Measurements from ENCODE around the gene SLCO4C1. TPM values are rescaled to one million over a fixed set of nuclear protein-coding genes. Genes with fewer than 3 reads are reported as not detected.

Gene SLCO4C1
- total and polyA plus RNA-seq, 9 of the 15 experiments (the other 6 are each of a cell fraction or from before 2014, with no cell fraction given), result 0.04 to 1.1 (median 0.13) TPM; not detected in 1

DNA sequence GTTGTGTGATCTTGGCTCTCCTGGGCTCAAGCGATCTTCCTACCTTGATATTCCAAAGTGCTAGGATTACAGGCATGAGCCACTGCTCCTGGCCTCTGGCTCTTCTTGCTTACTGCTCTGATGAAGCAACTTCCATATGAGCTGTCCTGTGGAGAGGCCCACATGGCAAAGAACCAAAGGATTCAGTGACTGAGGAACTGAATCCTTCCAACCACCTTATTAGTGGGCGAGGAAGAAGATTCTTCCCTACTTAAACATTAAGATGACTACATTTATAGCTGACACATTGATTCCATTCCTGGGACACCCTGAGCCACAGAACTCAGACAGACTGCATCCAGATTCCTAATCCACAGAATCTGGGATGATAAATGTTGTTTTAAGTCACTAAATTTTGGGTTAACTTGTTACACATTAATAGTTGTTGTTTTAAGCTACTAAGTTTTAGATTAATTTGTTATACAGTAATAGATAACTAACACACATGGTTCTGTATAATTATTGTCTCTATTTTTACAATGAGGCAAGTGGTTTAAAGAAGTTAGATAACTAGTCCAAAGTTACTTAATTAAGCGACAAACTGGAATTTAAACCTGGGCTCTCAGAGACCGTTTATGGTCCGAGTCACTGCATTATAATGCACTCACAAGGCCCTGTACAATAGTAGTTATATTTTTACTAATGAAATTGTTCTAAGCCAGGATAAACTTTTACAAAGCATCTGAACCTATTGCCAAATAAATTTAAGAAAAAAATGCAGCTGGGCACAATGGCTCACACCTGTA is 16.7 kb upstream of the SLCO4C1 start:
- Histone ChIP-seq H3K4me3 (no peak overlapping the region), H4K20me1 (replicated peaks; ENCODE audit: control insufficient read depth, insufficient read depth, low read length) (no peaks in the 10 kb centered on the region), H3K36me3 (ENCODE audit: control insufficient read depth, insufficient read depth, low read length) (no peaks in the 10 kb centered on the region), H3K79me2 (ENCODE audit: control insufficient read depth, insufficient read depth, low read length) (no peaks in the 10 kb centered on the region), H3K9me3 (replicated peaks; ENCODE audit: control insufficient read depth, insufficient read depth, low read depth, low read length) (no peaks in the 10 kb centered on the region), H3K9ac (ENCODE audit: insufficient read depth in 1 of 2, low read depth in 2 of 2, low read length in 2 of 2) (no peak overlapping the region), H3K27ac (ENCODE audit: extremely low read depth, low read depth, low read length) (no peak overlapping the region), H3K4me1 (replicated peaks in 1 of 2; ENCODE audit: control insufficient read depth in 2 of 2, insufficient read depth in 2 of 2, low read length in 2 of 2) (no peaks in the 10 kb centered on the region), H3K27me3 (ENCODE audit: control insufficient read depth in 2 of 2, insufficient read depth in 2 of 2, low read length in 2 of 2) (no peaks in the 10 kb centered on the region), H2AFZ (ENCODE audit: low read depth, low read length) (no peak overlapping the region), H3K4me2 (ENCODE audit: insufficient read depth, low read length) (no peak overlapping the region), H3K9me1 (ENCODE audit: control insufficient read depth, insufficient read depth, low read length) (no peaks in the 10 kb centered on the region)
- FAIRE-seq, result no peak
- BruUV-seq (replicated peaks), result no TSS peak
- in situ Hi-C loops (cut with MboI) (no loop called here), intact Hi-C loops (cut with micrococcal nuclease) (no loop called here)
- ATAC-seq, result no peak
- no peak for TF ChIP-seq HMG20A (CRISPR knock-in tag; conservative IDR thresholded peaks at IDR 0.05)
- TF ChIP-seq ERF (CRISPR knock-in tag; IDR thresholded peaks at IDR 0.05), result no peak
- no peak for TF ChIP-seq ZBTB49 (CRISPR knock-in tag; IDR thresholded peaks at IDR 0.05; ENCODE audit: borderline replicate concordance)
- TF ChIP-seq GATA2 (CRISPR knock-in tag; IDR thresholded peaks at IDR 0.05), result no peak
- CTCF ChIA-PET (ENCODE audit: low intra/inter-chr PET ratio), result no interaction called here
- no peak for DNase-seq (ENCODE audit: extremely low read depth in 1 of 4, low spot score in 3 of 4)
- WGBS (ENCODE audit: insufficient coverage, low coverage, missing lambda C conversion rate), result 1% methylated on average over 5 of the region's 5 CpGs
- POLR2A ChIA-PET, result no interaction called here

Data from K562 (cell line).